Smooth muscle cell (in vitro differentiated cells): ENCODE results near the gene DOCK9. TPM values are rescaled to one million over a fixed set of nuclear protein-coding genes. Genes with fewer than 3 reads are reported as not detected.

ENCODE experiments used
- DNase-seq: peaks from one replicate; lab custom pipeline; 2025; ENCODE audit not compliant: unreplicated experiment; lab: John Stamatoyannopoulos, UW
- H2AFZ ChIP-seq: fragments of 200-600 bp; sonication (generic); 2 replicates; pipeline ENCODE4 v1.6.0; 2016; ENCODE audit warnings: antibody characterized with exemption, low read depth, mild to moderate bottlenecking
- H3F3A ChIP-seq: fragments of 200-600 bp; sonication (generic); 2 replicates; pipeline ENCODE4 v1.6.0; 2017; ENCODE audit warnings: antibody characterized with exemption, low read depth
- H3K27ac ChIP-seq: fragments of 200-600 bp; sonication (generic); 2 replicates; pipeline ENCODE4 v1.5.1; 2016; ENCODE audit warnings: low read depth, mild to moderate bottlenecking
- H3K27me3 ChIP-seq: fragments of 200-600 bp; sonication (generic); 2 replicates; pipeline ENCODE4 v1.6.1; 2016; ENCODE audit warnings: low read depth, mild to moderate bottlenecking
- H3K36me3 ChIP-seq: fragments of 200-600 bp; sonication (generic); 2 replicates; pipeline ENCODE4 v1.5.1; 2016; ENCODE audit warnings: low read depth
- H3K4me1 ChIP-seq: fragments of 200-600 bp; sonication (generic); 2 replicates; pipeline ENCODE4 v1.5.1; 2016; ENCODE audit warnings: low read depth
- H3K4me2 ChIP-seq: fragments of 200-600 bp; sonication (generic); 2 replicates; pipeline ENCODE4 v1.6.0; 2016; ENCODE audit warnings: mild to moderate bottlenecking
- H3K4me3 ChIP-seq: fragments of 200-600 bp; sonication (generic); 2 replicates; pipeline ENCODE4 v1.5.1; 2016; ENCODE audit warnings: mild to moderate bottlenecking
- H3K79me2 ChIP-seq: fragments of 200-600 bp; sonication (generic); 2 replicates; pipeline ENCODE4 v1.6.0; 2016; ENCODE audit warnings: low read depth, mild to moderate bottlenecking
- H3K9ac ChIP-seq: fragments of 200-600 bp; sonication (generic); 2 replicates; pipeline ENCODE4 v1.6.0; 2016; ENCODE audit warnings: low read depth
- H3K9me3 ChIP-seq: fragments of 200-600 bp; sonication (generic); replicated peaks from 2 replicates; pipeline ENCODE4 v1.5.1; 2016; ENCODE audit warnings: low read depth
- H4K20me1 ChIP-seq: fragments of 200-600 bp; sonication (generic); 2 replicates; pipeline ENCODE4 v1.6.0; 2016; ENCODE audit warnings: low read depth
- WGBS: methylation state at CpG from one replicate; pipeline ENCODE4 v1.1.7; 2016; ENCODE audit warnings: low lambda C conversion rate; 5-methylcytosine and 5-hydroxymethylcytosine counted together
- polyA plus RNA-seq: library from polyadenylated mRNA; unstranded; fragments of >200 nt; fragmentation: Nextera tagmentation; extraction: Ambion mirVana; gene quantifications from 2 replicates; pipeline ENCODE4 v1.2.1, GENCODE V29; 2016
- total RNA-seq: library from RNA; depleted of rRNA; stranded (reverse); fragments of >200 nt; gene quantifications from 2 replicates; pipeline ENCODE4 v1.2.3, GENCODE V29; 2014
- TF ChIP-seq, protein P1 (sequence below): fragments of 200-600 bp; sonication (generic); IDR thresholded peaks from 2 replicates; pipeline ENCODE4 v1.5.1; 2017; ENCODE audit warnings: borderline replicate concordance, mild to moderate bottlenecking, antibody characterized with exemption; ENCODE audit not compliant: insufficient read depth, poor library complexity, severe bottlenecking

Gene DOCK9
- total and polyA plus RNA-seq, 2 experiments from 2014 or later = 5.7 to 25.1 TPM

DNA sequence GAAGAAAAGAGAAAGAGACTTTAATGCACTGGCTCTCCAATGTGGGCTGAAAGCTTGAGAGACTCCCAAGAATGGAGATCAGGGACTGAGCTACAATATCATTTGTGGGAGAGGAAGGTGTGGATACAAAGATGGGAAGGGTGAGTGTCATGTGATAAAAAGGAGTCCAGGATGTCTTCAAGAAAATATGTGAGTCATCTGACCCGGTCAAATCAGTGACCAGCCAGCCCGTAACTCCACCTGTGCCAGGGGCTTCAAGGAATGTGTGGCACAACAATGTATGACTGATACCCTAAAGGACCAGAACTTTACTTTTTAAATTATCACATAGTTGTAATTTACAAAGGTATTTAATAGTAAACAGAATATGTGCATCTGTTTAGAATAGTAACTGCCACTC lies 97.2 kb downstream of the DOCK9 start:
- Histone ChIP-seq H3K4me2 (no peak overlapping the region), H4K20me1 (no peaks in the 10 kb centered on the region), H3F3A (no peaks in the 10 kb centered on the region), H2AFZ (no peak overlapping the region), H3K9me3 (no peaks in the 10 kb centered on the region), H3K27me3 (no peaks in the 10 kb centered on the region), H3K4me1 (no peaks in the 10 kb centered on the region), H3K27ac (no peak overlapping the region), H3K9ac (no peak overlapping the region), H3K4me3 (no peak overlapping the region), H3K36me3 (peaks cover 5% of the 10 kb centered on the region), H3K79me2 (no peaks in the 10 kb centered on the region)
- WGBS = 97% methylated on average over 2 of the region's 2 CpGs
- TF ChIP-seq, protein P1, sequence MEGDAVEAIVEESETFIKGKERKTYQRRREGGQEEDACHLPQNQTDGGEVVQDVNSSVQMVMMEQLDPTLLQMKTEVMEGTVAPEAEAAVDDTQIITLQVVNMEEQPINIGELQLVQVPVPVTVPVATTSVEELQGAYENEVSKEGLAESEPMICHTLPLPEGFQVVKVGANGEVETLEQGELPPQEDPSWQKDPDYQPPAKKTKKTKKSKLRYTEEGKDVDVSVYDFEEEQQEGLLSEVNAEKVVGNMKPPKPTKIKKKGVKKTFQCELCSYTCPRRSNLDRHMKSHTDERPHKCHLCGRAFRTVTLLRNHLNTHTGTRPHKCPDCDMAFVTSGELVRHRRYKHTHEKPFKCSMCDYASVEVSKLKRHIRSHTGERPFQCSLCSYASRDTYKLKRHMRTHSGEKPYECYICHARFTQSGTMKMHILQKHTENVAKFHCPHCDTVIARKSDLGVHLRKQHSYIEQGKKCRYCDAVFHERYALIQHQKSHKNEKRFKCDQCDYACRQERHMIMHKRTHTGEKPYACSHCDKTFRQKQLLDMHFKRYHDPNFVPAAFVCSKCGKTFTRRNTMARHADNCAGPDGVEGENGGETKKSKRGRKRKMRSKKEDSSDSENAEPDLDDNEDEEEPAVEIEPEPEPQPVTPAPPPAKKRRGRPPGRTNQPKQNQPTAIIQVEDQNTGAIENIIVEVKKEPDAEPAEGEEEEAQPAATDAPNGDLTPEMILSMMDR = no peak
- DNase-seq = no peak

DNA sequence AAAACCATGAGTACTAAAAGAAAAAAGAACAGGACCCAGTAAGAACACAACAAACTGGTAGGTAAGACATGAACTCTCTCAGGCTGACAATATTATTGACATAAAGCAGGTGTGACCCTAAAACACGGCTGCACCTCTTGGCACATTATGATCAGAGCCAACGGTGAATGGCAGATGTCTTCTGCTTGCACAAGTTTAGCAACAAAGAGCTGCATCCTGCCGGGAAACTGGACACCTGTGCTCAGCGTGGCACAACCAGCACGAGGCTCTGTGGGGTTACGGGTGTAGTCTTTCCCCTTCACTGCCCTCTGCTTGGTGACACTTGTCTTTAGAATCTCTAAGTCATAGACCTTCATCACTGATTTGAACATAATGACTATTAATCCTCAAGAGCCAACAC lies 97.9 kb downstream of the DOCK9 start:
- Histone ChIP-seq H3K9me3 (no peaks in the 10 kb centered on the region), H3K4me1 (no peaks in the 10 kb centered on the region), H3K9ac (no peak overlapping the region), H2AFZ (no peak overlapping the region), H3K36me3 (peaks cover 5% of the 10 kb centered on the region), H3K27ac (no peak overlapping the region), H3K79me2 (no peaks in the 10 kb centered on the region), H3K27me3 (no peaks in the 10 kb centered on the region), H4K20me1 (no peaks in the 10 kb centered on the region), H3K4me3 (no peak overlapping the region), H3K4me2 (no peak overlapping the region), H3F3A (no peaks in the 10 kb centered on the region)
- WGBS = 90% methylated on average over 6 of the region's 6 CpGs
- TF ChIP-seq, protein P1 = no peak
- no peak for DNase-seq

DNA sequence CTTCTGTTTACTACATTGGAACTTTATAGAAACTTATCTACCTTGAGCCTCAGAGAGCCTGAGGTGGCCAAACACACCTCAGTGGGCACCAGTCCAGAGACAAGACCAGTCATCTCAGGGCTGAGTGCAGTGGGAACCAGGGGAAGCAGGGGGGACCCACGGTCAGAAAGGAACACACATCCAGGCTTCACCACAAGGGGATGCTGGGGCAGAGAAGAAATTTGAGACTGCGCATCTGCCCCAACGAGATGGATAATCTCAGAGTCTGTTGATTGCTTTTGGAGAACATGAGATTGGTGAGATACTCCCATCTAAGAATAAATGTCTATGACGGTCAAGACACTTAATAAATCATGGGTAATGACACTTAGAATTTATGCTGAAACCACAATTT lies 98.7 kb downstream of the DOCK9 start:
- DNase-seq = no peak
- Histone ChIP-seq H2AFZ (no peak overlapping the region), H3K9ac (no peak overlapping the region), H3K4me1 (no peaks in the 10 kb centered on the region), H3K9me3 (no peaks in the 10 kb centered on the region), H3K79me2 (no peaks in the 10 kb centered on the region), H4K20me1 (no peaks in the 10 kb centered on the region), H3K36me3 (peaks cover 5% of the 10 kb centered on the region), H3K27me3 (no peaks in the 10 kb centered on the region), H3K4me3 (no peak overlapping the region), H3K27ac (no peak overlapping the region), H3K4me2 (no peak overlapping the region), H3F3A (no peaks in the 10 kb centered on the region)
- WGBS = 82% methylated on average over 4 of the region's 4 CpGs
- TF ChIP-seq, protein P1 = no peak

DNA sequence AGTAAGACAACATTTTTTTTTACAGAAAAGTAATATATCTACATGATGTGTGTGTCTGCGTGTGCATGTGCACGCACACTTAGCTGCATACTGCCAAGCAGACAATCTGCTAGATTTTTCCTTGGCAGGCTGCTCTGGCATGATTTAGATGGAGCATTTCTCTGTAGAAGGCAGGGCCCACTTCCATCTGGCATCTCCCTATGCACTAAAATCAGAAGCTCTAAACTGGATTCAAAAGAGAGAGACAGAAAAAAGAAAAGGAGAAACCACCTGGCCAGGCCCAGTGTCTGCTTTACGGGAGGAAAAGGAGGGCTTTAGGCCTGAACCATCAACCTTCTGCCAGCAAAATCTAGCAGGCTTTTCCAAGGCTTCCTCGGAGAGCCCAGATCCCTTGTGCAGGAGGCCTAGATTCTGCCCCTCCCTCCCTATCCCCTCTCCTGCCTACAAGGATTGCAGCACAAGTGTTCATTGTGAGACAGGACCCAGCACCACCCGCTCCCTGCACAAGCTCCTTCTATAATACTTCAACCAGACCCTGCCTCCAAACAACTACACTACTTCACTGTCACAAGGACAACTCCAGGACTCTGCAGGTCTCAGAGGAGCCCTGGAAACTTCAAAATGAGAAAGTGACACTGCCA lies 99.3 kb downstream of the DOCK9 start:
- no peak overlapping the region for H3K9ac ChIP-seq
- no peaks in the 10 kb centered on the region for H3K9me3 ChIP-seq
- 94% methylated on average over 5 of the region's 5 CpGs for WGBS
- TF ChIP-seq, protein P1 = no peak
- H2AFZ ChIP-seq = no peak overlapping the region
- H3K36me3 ChIP-seq = peaks cover 5% of the 10 kb centered on the region
- H3K4me3 ChIP-seq = no peak overlapping the region
- H3K4me1 ChIP-seq = no peaks in the 10 kb centered on the region
- H4K20me1 ChIP-seq = no peaks in the 10 kb centered on the region
- H3K27ac ChIP-seq = no peak overlapping the region
- no peak overlapping the region for H3K4me2 ChIP-seq
- H3K79me2 ChIP-seq = no peaks in the 10 kb centered on the region
- no peaks in the 10 kb centered on the region for H3F3A ChIP-seq
- DNase-seq = no peak
- no peaks in the 10 kb centered on the region for H3K27me3 ChIP-seq
